HL-60/S4 treated with retinoic acid at 250 ng/mL for 4 days and 3 days (cell line): ENCODE data around the gene HMGCLL1.

Experiments used
- in situ Hi-C: fragments of 300-500 bp; cut with MboI; formaldehyde crosslinking; loops from 2 replicates; pipeline ENCODE4 v1.7.0; 2022; ENCODE audit warnings: low sequenced_read_pairs

Gene HMGCLL1

GRCh38 chr6:55536391-55536956 lies 42.5 kb downstream of the HMGCLL1 start:
- in situ Hi-C loops, result no loop called here

- in situ Hi-C loops, result no loop called here
Observed at GRCh38 chr6:55531496-55531895, 47.5 kb downstream of the HMGCLL1 start.

GRCh38 chr6:55530931-55531330 lies 48.1 kb downstream of the HMGCLL1 start:
- in situ Hi-C loops, result no loop called here

GRCh38 chr6:55528624-55529023 lies 50.4 kb downstream of the HMGCLL1 start:
- in situ Hi-C loops, result no loop called here

GRCh38 chr6:55524441-55524840 lies 54.6 kb downstream of the HMGCLL1 start:
- in situ Hi-C loops, result no loop called here

GRCh38 chr6:55518529-55519060 lies 60.4 kb downstream of the HMGCLL1 start:
- in situ Hi-C loops, result no loop called here

GRCh38 chr6:55516736-55517135 lies 62.3 kb downstream of the HMGCLL1 start:
- in situ Hi-C loops, result no loop called here

- in situ Hi-C loops, result no loop called here
Observed at GRCh38 chr6:55512904-55513303, 66.1 kb downstream of the HMGCLL1 start.

- in situ Hi-C loops, result no loop called here
Observed at GRCh38 chr6:55511122-55511800, 67.7 kb downstream of the HMGCLL1 start.

GRCh38 chr6:55499591-55499990 lies 79.4 kb downstream of the HMGCLL1 start:
- in situ Hi-C loops, result no loop called here

GRCh38 chr6:55497694-55498093 lies 81.3 kb downstream of the HMGCLL1 start:
- in situ Hi-C loops, result no loop called here

GRCh38 chr6:55496201-55496600 lies 82.8 kb downstream of the HMGCLL1 start:
- in situ Hi-C loops, result no loop called here

- in situ Hi-C loops, result no loop called here
Observed at GRCh38 chr6:55495277-55495676, 83.7 kb downstream of the HMGCLL1 start.

GRCh38 chr6:55494411-55494810 lies 84.6 kb downstream of the HMGCLL1 start:
- in situ Hi-C loops, result no loop called here

GRCh38 chr6:55492259-55492658 lies 86.7 kb downstream of the HMGCLL1 start:
- in situ Hi-C loops, result no loop called here

GRCh38 chr6:55490871-55491270 lies 88.1 kb downstream of the HMGCLL1 start:
- in situ Hi-C loops, result no loop called here

- in situ Hi-C loops, result no loop called here
Observed at GRCh38 chr6:55474382-55474781, 104.6 kb downstream of the HMGCLL1 start.

- in situ Hi-C loops, result no loop called here
Observed at GRCh38 chr6:55473722-55474121, 105.3 kb downstream of the HMGCLL1 start.

- in situ Hi-C loops, result no loop called here
Observed at GRCh38 chr6:55469951-55470366, 109.0 kb downstream of the HMGCLL1 start.

- in situ Hi-C loops, result no loop called here
Observed at GRCh38 chr6:55456016-55456415, 123.0 kb downstream of the HMGCLL1 start.

GRCh38 chr6:55450005-55450404 lies 129.0 kb downstream of the HMGCLL1 start:
- in situ Hi-C loops, result no loop called here

- in situ Hi-C loops, result no loop called here
Observed at GRCh38 chr6:55449225-55449624, 129.8 kb downstream of the HMGCLL1 start.

- in situ Hi-C loops, result no loop called here
Observed at GRCh38 chr6:55448451-55448850, 130.5 kb downstream of the HMGCLL1 start.
